ENCODE results near the gene SLC25A29.

GRCh38 chr14:100328495-100329163 is 22.4 kb upstream of the SLC25A29 start:
- TF ChIP-seq PRDM15 (CRISPR knock-in tag; IDR thresholded peaks at IDR 0.05) (no peak), CREM (CRISPR knock-in tag; IDR thresholded peaks at IDR 0.05) (no peak), CREB1 (CRISPR knock-in tag; IDR thresholded peaks at IDR 0.05) (no peak), JUN (CRISPR knock-in tag; IDR thresholded peaks at IDR 0.05) (no peak), ATF3 (CRISPR knock-in tag; conservative IDR thresholded peaks at IDR 0.05) (no peak), ZNF263 (CRISPR knock-in tag; IDR thresholded peaks at IDR 0.05; ENCODE audit: low read depth) (no peak)
- TF ChIP-seq, protein P1, sequence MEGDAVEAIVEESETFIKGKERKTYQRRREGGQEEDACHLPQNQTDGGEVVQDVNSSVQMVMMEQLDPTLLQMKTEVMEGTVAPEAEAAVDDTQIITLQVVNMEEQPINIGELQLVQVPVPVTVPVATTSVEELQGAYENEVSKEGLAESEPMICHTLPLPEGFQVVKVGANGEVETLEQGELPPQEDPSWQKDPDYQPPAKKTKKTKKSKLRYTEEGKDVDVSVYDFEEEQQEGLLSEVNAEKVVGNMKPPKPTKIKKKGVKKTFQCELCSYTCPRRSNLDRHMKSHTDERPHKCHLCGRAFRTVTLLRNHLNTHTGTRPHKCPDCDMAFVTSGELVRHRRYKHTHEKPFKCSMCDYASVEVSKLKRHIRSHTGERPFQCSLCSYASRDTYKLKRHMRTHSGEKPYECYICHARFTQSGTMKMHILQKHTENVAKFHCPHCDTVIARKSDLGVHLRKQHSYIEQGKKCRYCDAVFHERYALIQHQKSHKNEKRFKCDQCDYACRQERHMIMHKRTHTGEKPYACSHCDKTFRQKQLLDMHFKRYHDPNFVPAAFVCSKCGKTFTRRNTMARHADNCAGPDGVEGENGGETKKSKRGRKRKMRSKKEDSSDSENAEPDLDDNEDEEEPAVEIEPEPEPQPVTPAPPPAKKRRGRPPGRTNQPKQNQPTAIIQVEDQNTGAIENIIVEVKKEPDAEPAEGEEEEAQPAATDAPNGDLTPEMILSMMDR (IDR thresholded peaks at IDR 0.05), result no peak
- TF ChIP-seq, protein P2, sequence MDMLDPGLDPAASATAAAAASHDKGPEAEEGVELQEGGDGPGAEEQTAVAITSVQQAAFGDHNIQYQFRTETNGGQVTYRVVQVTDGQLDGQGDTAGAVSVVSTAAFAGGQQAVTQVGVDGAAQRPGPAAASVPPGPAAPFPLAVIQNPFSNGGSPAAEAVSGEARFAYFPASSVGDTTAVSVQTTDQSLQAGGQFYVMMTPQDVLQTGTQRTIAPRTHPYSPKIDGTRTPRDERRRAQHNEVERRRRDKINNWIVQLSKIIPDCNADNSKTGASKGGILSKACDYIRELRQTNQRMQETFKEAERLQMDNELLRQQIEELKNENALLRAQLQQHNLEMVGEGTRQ (CRISPR knock-in tag; IDR thresholded peaks at IDR 0.05), result no peak
